ENCODE measurements around the gene WDR1. TPM values are rescaled to one million over a fixed set of nuclear protein-coding genes. Genes with fewer than 3 reads are reported as not detected.

The WDR1 gene
- total RNA-seq, 4 donors from 2014 or later, result 361 to 536 (median 485) TPM

Small RNA genes lying within 50 kb of the gene (small RNA-seq; reads per million reads assigned to genes)
- gene AC093664.1 (0 reads per million in 3 donors), gene MIR3138 (0 to 0.17 (median 0.17) reads per million in 3 donors), gene RNA5SP155 (0 reads per million in 3 donors)

Other genes with a start within 250 kb of the WDR1 start
- gene SLC2A9, start 95.3 kb downstream of the WDR1 start, total RNA-seq, result 10 to 100 TPM in 1 of 4 donors, 1 to 10 TPM in 3; 5.6 to 10.5 (median 6.5) TPM